ENCODE data around the gene NARS2.
"Not testable (repeated sequence)": the region's sequence is repeated elsewhere in the genome, so short reads cannot be mapped to it uniquely, and the experiment has no call there.

NARS2 gene

GRCh38 chr11:78564490-78565467 is 9.9 kb downstream of the NARS2 start:
- no peak overlapping the region for H3K4me3 ChIP-seq (ENCODE audit: control insufficient read depth, low read depth, low read length)
- peak; percentile 59 for TF ChIP-seq CTCF (conservative IDR thresholded peaks at IDR 0.05; ENCODE audit: control insufficient read depth, insufficient read depth, low read depth, low read length)
- DNase-seq (ENCODE audit: low read depth) = peak; percentile 82

- H3K4me3 ChIP-seq (ENCODE audit: control insufficient read depth, low read depth, low read length); DNase-seq (ENCODE audit: low read depth): not testable (repeated sequence)
Observed at GRCh38 chr11:78564037-78564436, 10.6 kb downstream of the NARS2 start.

- DNase-seq (ENCODE audit: low read depth); H3K4me3 ChIP-seq (ENCODE audit: control insufficient read depth, low read depth, low read length): not testable (repeated sequence)
Observed at GRCh38 chr11:78563090-78563489, 11.6 kb downstream of the NARS2 start.

- DNase-seq (ENCODE audit: low read depth) = peak; percentile 62
- no peak for TF ChIP-seq CTCF (conservative IDR thresholded peaks at IDR 0.05; ENCODE audit: control insufficient read depth, insufficient read depth, low read depth, low read length)
- no peak overlapping the region for H3K4me3 ChIP-seq (ENCODE audit: control insufficient read depth, low read depth, low read length)
Observed at GRCh38 chr11:78562398-78562797, 12.3 kb downstream of the NARS2 start.

GRCh38 chr11:78560826-78561484 is 13.7 kb downstream of the NARS2 start:
- no peak for TF ChIP-seq CTCF (conservative IDR thresholded peaks at IDR 0.05; ENCODE audit: control insufficient read depth, insufficient read depth, low read depth, low read length)
- no peak overlapping the region for H3K4me3 ChIP-seq (ENCODE audit: control insufficient read depth, low read depth, low read length)
- peak; percentile 18 for DNase-seq (ENCODE audit: low read depth)

- no peak overlapping the region for H3K4me3 ChIP-seq (ENCODE audit: control insufficient read depth, low read depth, low read length)
- no peak for TF ChIP-seq CTCF (conservative IDR thresholded peaks at IDR 0.05; ENCODE audit: control insufficient read depth, insufficient read depth, low read depth, low read length)
- DNase-seq (ENCODE audit: low read depth) = no peak
Observed at GRCh38 chr11:78560153-78560552, 14.5 kb downstream of the NARS2 start.

- TF ChIP-seq CTCF (conservative IDR thresholded peaks at IDR 0.05; ENCODE audit: control insufficient read depth, insufficient read depth, low read depth, low read length) = no peak
- H3K4me3 ChIP-seq (ENCODE audit: control insufficient read depth, low read depth, low read length) = no peak overlapping the region
Observed at GRCh38 chr11:78557236-78557635, 17.4 kb downstream of the NARS2 start.

More at GRCh38 chr11:78557236-78557635, 17.4 kb downstream of the NARS2 start:
- no peak for DNase-seq (ENCODE audit: low read depth)

Measured in fibroblast of mammary gland (primary cell).